HCT116 (cell line): ENCODE measurements around the gene TLCD2.

Experiments used
- CEBPB ChIP-seq: IDR thresholded peaks from 2 replicates; pipeline ENCODE4 v1.6.1; 2012; ENCODE audit warnings: low read depth
- CTCF ChIP-seq, 3 experiments: fragments of 200-600 bp in 1 of 3; sonication (generic) in 1 of 3; IDR thresholded peaks in 2 of 3; conservative IDR thresholded peaks in 1 of 3; 2 replicates each; pipeline ENCODE4 v1.5.1; 2012 to 2017; ENCODE audit warnings: low read depth in 2 of 3, low read length in 2 of 3, antibody characterized with exemption in 1 of 3, borderline replicate concordance in 1 of 3, control low read depth in 1 of 3, mild to moderate bottlenecking in 1 of 3, mixed read lengths in 1 of 3, mixed run types in 1 of 3, moderate library complexity in 1 of 3; ENCODE audit not compliant: insufficient read depth in 1 of 3
- EZH2 ChIP-seq: fragments of 200-600 bp; sonication (generic); IDR thresholded peaks from 2 replicates; pipeline ENCODE4 v1.6.1; 2017; ENCODE audit warnings: antibody characterized with exemption, mixed run types
- EZH2phosphoT487 ChIP-seq: fragments of 200-600 bp; IDR thresholded peaks from 2 replicates; pipeline ENCODE4 v1.6.1; 2018; ENCODE audit warnings: antibody characterized with exemption, borderline replicate concordance
- MAX ChIP-seq: IDR thresholded peaks from 2 replicates; pipeline ENCODE4 v1.6.1; 2012
- POLR2A ChIP-seq: IDR thresholded peaks from 2 replicates; pipeline ENCODE4 v1.7.0; 2011; ENCODE audit warnings: borderline replicate concordance; ENCODE audit not compliant: insufficient read depth, insufficient read length; ENCODE audit errors: extremely low read depth
- POLR2AphosphoS5 ChIP-seq: IDR thresholded peaks from 2 replicates; pipeline ENCODE4 v1.6.1; 2011; ENCODE audit warnings: mild to moderate bottlenecking, low read depth, low read length, moderate library complexity
- REST ChIP-seq: IDR thresholded peaks from 2 replicates; pipeline ENCODE4 v1.6.1; 2012; ENCODE audit warnings: low read depth
- SRF ChIP-seq: IDR thresholded peaks from 2 replicates; pipeline ENCODE4 v1.6.1; 2012; ENCODE audit warnings: low read depth
- TCF7L2 ChIP-seq: IDR thresholded peaks from 2 replicates; pipeline ENCODE4 v1.7.0; 2011; ENCODE audit warnings: borderline replicate concordance, inconsistent platforms; ENCODE audit not compliant: insufficient read depth, insufficient read length; ENCODE audit errors: extremely low read depth
- YY1 ChIP-seq: IDR thresholded peaks from 2 replicates; pipeline ENCODE4 v1.6.1; 2011; ENCODE audit warnings: low read length, low read depth, moderate library complexity, mild to moderate bottlenecking; ENCODE audit not compliant: insufficient replicate concordance; ENCODE audit errors: extremely low read depth
- ZFX ChIP-seq: fragments of 450-650 bp; IDR thresholded peaks from 2 replicates; pipeline ENCODE4 v1.6.1; 2017
- ZNF274 ChIP-seq: fragments of 200-500 bp; sonication (Bioruptor generic); IDR thresholded peaks from 2 replicates; pipeline ENCODE4 v1.6.1; 2014; ENCODE audit warnings: mild to moderate bottlenecking, low read depth, low read length, inconsistent platforms

- TF ChIP-seq YY1 (no peak), EZH2 (no peak), CEBPB (no peak), ZFX (no peak), CTCF (IDR thresholded peaks at IDR 0.05 in 2 of 3, conservative IDR thresholded peaks at IDR 0.05 in 1 of 3; ENCODE audit: borderline replicate concordance in 1 of 3, insufficient read depth in 1 of 3, low read depth in 2 of 3, low read length in 2 of 3) (no peak), EZH2phosphoT487 (no peak), POLR2A (no peak), POLR2AphosphoS5 (no peak), MAX (no peak), REST (no peak), SRF (no peak), ZNF274 (no peak), TCF7L2 (no peak)
Measured at GRCh38 chr17:1746975-1747543, 36.9 kb upstream of the TLCD2 start.
